Gastroesophageal sphincter (tissue), 4 donors: ENCODE results near the gene CASK. TPM values are rescaled to one million over a fixed set of nuclear protein-coding genes. Genes with fewer than 3 reads are reported as not detected.

ENCODE experiments used
- ATAC-seq: fragments of 150-250 bp; one replicate; pipeline ENCODE4 v1.9.1; 2016; ENCODE audit warnings: mild to moderate bottlenecking, moderate library complexity
- H3K27ac ChIP-seq, 4 donors: fragments of 200-600 bp; sonication (generic) in 3 of 4; 1 replicate in 3 of 4; 2 replicates in 1 of 4; pipeline ENCODE4 v1.5.1; 2016 to 2019
- H3K27me3 ChIP-seq: fragments of 200-600 bp; sonication (generic); one replicate; pipeline ENCODE4 v1.5.1; 2019
- H3K36me3 ChIP-seq, 2 donors: fragments of 200-600 bp; sonication (generic); one replicate each; pipeline ENCODE4 v1.5.1; 2019; ENCODE audit warnings: control low read depth in 1 of 2
- H3K4me1 ChIP-seq, 3 donors: fragments of 200-600 bp; sonication (generic); 1 replicate in 2 of 3; 2 replicates in 1 of 3; pipeline ENCODE4 v1.5.1; 2016 to 2019; ENCODE audit warnings: control low read depth in 2 of 3
- H3K4me3 ChIP-seq, 2 donors: fragments of 200-600 bp; sonication (generic); one replicate each; pipeline ENCODE4 v1.5.1; 2019; ENCODE audit warnings: mild to moderate bottlenecking in 1 of 2, moderate library complexity in 1 of 2
- H3K9me3 ChIP-seq, 3 donors: fragments of 200-600 bp; sonication (generic); one replicate each; pipeline ENCODE4 v1.5.1; 2017 to 2019; ENCODE audit warnings: control low read depth in 2 of 3
- CTCF ChIP-seq, 4 experiments: fragments of 200-600 bp in 2 of 4; fragments of 450-650 bp in 2 of 4; sonication (generic) in 1 of 4; IDR thresholded peaks; one replicate each; pipeline ENCODE4 v1.5.1; 2017 to 2019; ENCODE audit warnings: antibody characterized with exemption in 4 of 4, mild to moderate bottlenecking in 2 of 4, moderate library complexity in 2 of 4
- EP300 ChIP-seq: sonication (generic); formaldehyde crosslinking; IDR thresholded peaks from one replicate; pipeline ENCODE4 v1.6.1; 2017; ENCODE audit warnings: antibody characterized with exemption, mild to moderate bottlenecking
- POLR2A ChIP-seq, 2 donors: fragments of 450-650 bp; IDR thresholded peaks; one replicate each; pipeline ENCODE4 v1.6.1; 2017; ENCODE audit warnings: antibody characterized with exemption in 2 of 2, mild to moderate bottlenecking in 2 of 2, moderate library complexity in 1 of 2
- POLR2AphosphoS5 ChIP-seq: sonication (generic); formaldehyde crosslinking; IDR thresholded peaks from one replicate; pipeline ENCODE4 v1.6.1; 2017; ENCODE audit warnings: antibody characterized with exemption
- WGBS, 2 donors: methylation state at CpG; one replicate each; pipeline ENCODE4 v1.1.5; 2018; ENCODE audit warnings: low coverage in 1 of 2; 5-methylcytosine and 5-hydroxymethylcytosine counted together
- total RNA-seq, 4 donors: library from RNA; depleted of rRNA; stranded (reverse); fragments of >200 nt; gene quantifications; one replicate each; pipeline ENCODE4 v1.1.0, GENCODE V29; 2016

CASK gene
- total RNA-seq, 4 donors from 2014 or later: 22.6 to 55.0 (median 30.5) TPM

GRCh38 chrX:41542135-41542534, 381.2 kb downstream of the CASK start:
- ATAC-seq: no peak
- no peaks in the 10 kb centered on the region for H3K9me3 ChIP-seq
- H3K36me3 ChIP-seq: no peaks in the 10 kb centered on the region
- H3K27me3 ChIP-seq: no peaks in the 10 kb centered on the region
- no peak overlapping the region for H3K4me3 ChIP-seq
- 68 to 87% methylated on average over 3 of the region's 4 CpGs for WGBS, 2 donors
- TF ChIP-seq POLR2AphosphoS5 (no peak), EP300 (no peak), POLR2A (IDR thresholded peaks at IDR 0.05) (no peak), CTCF (IDR thresholded peaks at IDR 0.05) (no peak)
- H3K4me1 ChIP-seq: no peaks in the 10 kb centered on the region
- no peak overlapping the region for H3K27ac ChIP-seq

DNA sequence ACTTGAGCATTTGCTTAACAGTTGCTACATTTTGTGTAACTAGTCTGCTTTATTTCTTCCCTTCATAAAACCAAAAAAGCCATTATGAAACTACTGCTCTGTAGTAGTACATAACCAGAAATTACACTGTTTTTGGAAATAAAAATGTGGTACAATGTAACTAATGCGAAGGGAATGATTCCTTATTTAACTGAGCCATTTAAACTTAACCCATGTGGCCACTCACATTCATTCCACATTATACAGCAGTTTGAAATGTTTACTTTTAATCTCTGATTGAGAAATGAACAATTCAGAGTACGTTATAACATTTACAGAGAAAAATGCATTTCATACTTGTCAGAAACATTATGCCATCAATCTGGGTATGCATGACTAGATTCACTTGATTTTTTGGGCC, 382.0 kb downstream of the CASK start:
- no peaks in the 10 kb centered on the region for H3K9me3 ChIP-seq
- no peaks in the 10 kb centered on the region for H3K4me1 ChIP-seq
- H3K27ac ChIP-seq: no peak overlapping the region
- H3K36me3 ChIP-seq: no peaks in the 10 kb centered on the region
- no peak for ATAC-seq
- TF ChIP-seq CTCF (IDR thresholded peaks at IDR 0.05): no peak
- no peak for TF ChIP-seq POLR2AphosphoS5
- TF ChIP-seq EP300: no peak
- TF ChIP-seq POLR2A (IDR thresholded peaks at IDR 0.05): no peak
- H3K4me3 ChIP-seq: no peak overlapping the region
- H3K27me3 ChIP-seq: no peaks in the 10 kb centered on the region
- 61 to 67% methylated on average over 2 of the region's 2 CpGs for WGBS, 2 donors

DNA sequence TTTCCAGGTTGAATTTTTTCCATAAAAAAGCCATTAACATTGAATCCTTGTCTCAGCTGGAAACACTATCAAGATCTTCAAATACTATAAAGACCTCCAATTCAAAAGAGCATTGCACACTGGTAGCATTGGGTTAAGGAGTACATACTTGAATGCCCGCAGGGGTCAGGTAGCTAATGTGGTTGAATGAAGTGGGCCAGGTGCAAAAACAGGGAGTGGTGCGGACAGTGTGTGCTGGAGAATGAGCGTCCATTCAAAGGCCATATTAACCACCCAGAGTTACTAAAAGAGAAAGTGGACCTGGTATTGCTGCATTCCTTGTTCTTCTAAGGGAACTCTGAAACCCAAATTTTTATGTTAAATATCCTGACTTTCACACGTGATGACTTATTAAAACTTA, 384.6 kb downstream of the CASK start:
- Histone ChIP-seq H3K36me3 (peaks cover 0 to 2% of the 10 kb centered on the region in 2 donors), H3K27me3 (no peaks in the 10 kb centered on the region), H3K4me1 (no peaks in the 10 kb centered on the region), H3K27ac (no peak overlapping the region), H3K9me3 (no peaks in the 10 kb centered on the region), H3K4me3 (no peak overlapping the region)
- 91% methylated on average over 4 of the region's 4 CpGs; no CpG with 5 or more reads in 1 of the 2 donors for WGBS, 2 donors
- ATAC-seq: no peak
- TF ChIP-seq CTCF (IDR thresholded peaks at IDR 0.05) (no peak), POLR2A (IDR thresholded peaks at IDR 0.05) (no peak), POLR2AphosphoS5 (no peak), EP300 (no peak)

GRCh38 chrX:41530085-41530484, 393.3 kb downstream of the CASK start:
- ATAC-seq: no peak
- Histone ChIP-seq H3K36me3 (peaks cover 0 to 38% of the 10 kb centered on the region in 2 donors), H3K27me3 (no peaks in the 10 kb centered on the region), H3K4me3 (no peak overlapping the region), H3K27ac (no peak overlapping the region), H3K9me3 (no peaks in the 10 kb centered on the region), H3K4me1 (no peaks in the 10 kb centered on the region)
- TF ChIP-seq EP300: no peak
- no peak for TF ChIP-seq POLR2AphosphoS5
- TF ChIP-seq POLR2A (IDR thresholded peaks at IDR 0.05): no peak
- TF ChIP-seq CTCF (IDR thresholded peaks at IDR 0.05): no peak

- no peak for ATAC-seq
- 77 to 80% methylated on average over 3 to 6 of the region's 11 CpGs for WGBS, 2 donors
- H3K9me3 ChIP-seq: no peaks in the 10 kb centered on the region
- H3K4me1 ChIP-seq: no peaks in the 10 kb centered on the region
- H3K27ac ChIP-seq: no peak overlapping the region
- peaks cover 0 to 38% of the 10 kb centered on the region in 2 donors for H3K36me3 ChIP-seq
- TF ChIP-seq POLR2AphosphoS5: no peak
- no peak for TF ChIP-seq CTCF (IDR thresholded peaks at IDR 0.05)
- no peak for TF ChIP-seq POLR2A (IDR thresholded peaks at IDR 0.05)
- no peak for TF ChIP-seq EP300
- H3K27me3 ChIP-seq: no peaks in the 10 kb centered on the region
- no peak overlapping the region for H3K4me3 ChIP-seq
Observed at GRCh38 chrX:41529221-41529620, 394.1 kb downstream of the CASK start.
